GM12878 (cell line): ENCODE data around the gene MGAT5. TPM values are rescaled to one million over a fixed set of nuclear protein-coding genes. Genes with fewer than 3 reads are reported as not detected.

Experiments used
- BHLHE40 ChIP-seq, 2 experiments: fragments of 450-650 bp in 1 of 2; IDR thresholded peaks; 2 replicates each; pipeline ENCODE4 v1.6.1; 2011 to 2017; ENCODE audit warnings: low read depth in 2 of 2, borderline replicate concordance in 1 of 2, improper control_type of control experiment in 1 of 2, low read length in 1 of 2, mild to moderate bottlenecking in 1 of 2
- CEBPB ChIP-seq, 2 experiments: fragments of 150-350 bp in 1 of 2; IDR thresholded peaks; 2 replicates each; pipeline ENCODE4 v1.6.1; 2012 to 2014; ENCODE audit warnings: low read depth in 2 of 2, low read length in 2 of 2, borderline replicate concordance in 1 of 2, inconsistent platforms in 1 of 2
- CREM ChIP-seq: IDR thresholded peaks from 2 replicates; pipeline ENCODE4 v1.6.1; 2014; ENCODE audit warnings: antibody characterized with exemption, low read depth
- EP300 ChIP-seq, 2 experiments: fragments of 150-350 bp in 1 of 2; IDR thresholded peaks; 2 replicates each; pipeline ENCODE4 v1.6.1; 2011 to 2012; ENCODE audit warnings: low read depth in 2 of 2, low read length in 2 of 2, borderline replicate concordance in 1 of 2, improper control_type of control experiment in 1 of 2, inconsistent platforms in 1 of 2; ENCODE audit not compliant: control insufficient read depth in 1 of 2
- EZH2 ChIP-seq: IDR thresholded peaks from 2 replicates; pipeline ENCODE4 v1.6.1; 2012; ENCODE audit warnings: low read depth, mild to moderate bottlenecking, control low read depth, inconsistent platforms, low read length, borderline replicate concordance; ENCODE audit not compliant: control insufficient read depth
- FOS ChIP-seq: IDR thresholded peaks from 3 replicates; pipeline ENCODE4 v1.6.1; 2011; ENCODE audit warnings: borderline replicate concordance; ENCODE audit not compliant: insufficient read length; ENCODE audit errors: extremely low read depth
- HDAC6 ChIP-seq: fragments of 200-600 bp; sonication (generic); IDR thresholded peaks from one replicate; pipeline ENCODE4 v1.8.0; 2017; ENCODE audit warnings: antibody characterized with exemption; ENCODE audit not compliant: unreplicated experiment
- JUNB ChIP-seq: IDR thresholded peaks from 2 replicates; pipeline ENCODE4 v1.6.1; 2016; ENCODE audit warnings: antibody characterized with exemption, mild to moderate bottlenecking
- LARP7 ChIP-seq: fragments of 450-650 bp; IDR thresholded peaks from 2 replicates; pipeline ENCODE4 v1.6.1; 2017; ENCODE audit warnings: mild to moderate bottlenecking
- NFIC ChIP-seq: IDR thresholded peaks from 2 replicates; pipeline ENCODE4 v1.6.1; 2012; ENCODE audit warnings: low read depth, mild to moderate bottlenecking, inconsistent platforms, low read length, moderate library complexity
- NR2F1 ChIP-seq: fragments of 450-650 bp; conservative IDR thresholded peaks from 2 replicates; pipeline ENCODE4 v1.6.1; 2017; ENCODE audit warnings: mild to moderate bottlenecking
- PAX5 ChIP-seq: IDR thresholded peaks from 2 replicates; pipeline ENCODE4 v1.6.1; 2011; ENCODE audit warnings: low read depth, low read length, borderline replicate concordance
- STAT3 ChIP-seq: IDR thresholded peaks from 2 replicates; pipeline ENCODE4 v1.6.1; 2011; ENCODE audit warnings: low read depth, low read length, improper control_type of control experiment
- TCF3 ChIP-seq: IDR thresholded peaks from 2 replicates; pipeline ENCODE4 v1.6.1; 2012; ENCODE audit warnings: low read depth, mild to moderate bottlenecking, low read length, borderline replicate concordance; ENCODE audit not compliant: insufficient read depth
- TCF7 ChIP-seq: IDR thresholded peaks from 2 replicates; pipeline ENCODE4 v1.6.1; 2014; ENCODE audit warnings: antibody characterized with exemption, borderline replicate concordance
- ZBTB33 ChIP-seq: fragments of 450-650 bp; IDR thresholded peaks from 2 replicates; pipeline ENCODE4 v1.6.1; 2017; ENCODE audit warnings: mild to moderate bottlenecking
- polyA plus RNA-seq, 11 experiments: library from polyadenylated mRNA; depleted of rRNA in 4 of 11; unstranded in 6 of 11; stranded (reverse) in 5 of 11; fragments of >200 nt; fragmentation: Nextera tagmentation in 4 of 11; fragmentation: Illumina TruSeq in 1 of 11; extraction: Ambion mirVana in 4 of 11; extraction: Trizol in 1 of 11; gene quantifications; 1 replicate in 1 of 11; 2 replicates in 10 of 11; pipeline versions ENCODE4 v1.2.1 to v1.2.3, GENCODE V29; 2011 to 2016; ENCODE audit warnings: inconsistent platforms in 2 of 11, missing spikeins in 2 of 11, low read depth in 1 of 11
- total RNA-seq, 4 experiments: library from RNA; depleted of rRNA in 3 of 4; stranded (reverse); fragments of >200 nt in 3 of 4; fragmentation: Illumina TruSeq in 1 of 4; extraction: Trizol in 1 of 4; gene quantifications; 2 replicates each; pipeline versions ENCODE4 v1.2.1 to v1.2.3, GENCODE V29; 2013 to 2021
- TF ChIP-seq, protein P1 (sequence below): fragments of 450-650 bp; IDR thresholded peaks from 2 replicates; pipeline ENCODE4 v1.6.1; 2017; ENCODE audit warnings: mild to moderate bottlenecking, low read depth, inconsistent platforms; ENCODE audit not compliant: poor library complexity, severe bottlenecking
- TF ChIP-seq, protein P2 (sequence below): IDR thresholded peaks from 2 replicates; pipeline ENCODE4 v1.6.1; 2012; ENCODE audit warnings: low read length, inconsistent platforms

Gene MGAT5
- total and polyA plus RNA-seq, 10 of the 15 experiments (the other 5 are each of a cell fraction or from before 2014, with no cell fraction given) = 4.9 to 104 (median 36.2) TPM

GRCh38 chr2:134253117-134253704, 661 bp upstream of the MGAT5 start (continued):
- TF ChIP-seq EZH2 = no peak
- peak; percentile 61 to 72; a peak in 3 of 4 replicates for TF ChIP-seq EP300 (IDR thresholded peaks at IDR 0.05; ENCODE audit: borderline replicate concordance in 1 of 2, control insufficient read depth in 1 of 2, low read depth in 2 of 2, low read length in 2 of 2)
- peak; percentile 92 for TF ChIP-seq NFIC
- peak; percentile 51; the same call in 1 of the 2 replicates for TF ChIP-seq TCF7
- TF ChIP-seq, protein P1, sequence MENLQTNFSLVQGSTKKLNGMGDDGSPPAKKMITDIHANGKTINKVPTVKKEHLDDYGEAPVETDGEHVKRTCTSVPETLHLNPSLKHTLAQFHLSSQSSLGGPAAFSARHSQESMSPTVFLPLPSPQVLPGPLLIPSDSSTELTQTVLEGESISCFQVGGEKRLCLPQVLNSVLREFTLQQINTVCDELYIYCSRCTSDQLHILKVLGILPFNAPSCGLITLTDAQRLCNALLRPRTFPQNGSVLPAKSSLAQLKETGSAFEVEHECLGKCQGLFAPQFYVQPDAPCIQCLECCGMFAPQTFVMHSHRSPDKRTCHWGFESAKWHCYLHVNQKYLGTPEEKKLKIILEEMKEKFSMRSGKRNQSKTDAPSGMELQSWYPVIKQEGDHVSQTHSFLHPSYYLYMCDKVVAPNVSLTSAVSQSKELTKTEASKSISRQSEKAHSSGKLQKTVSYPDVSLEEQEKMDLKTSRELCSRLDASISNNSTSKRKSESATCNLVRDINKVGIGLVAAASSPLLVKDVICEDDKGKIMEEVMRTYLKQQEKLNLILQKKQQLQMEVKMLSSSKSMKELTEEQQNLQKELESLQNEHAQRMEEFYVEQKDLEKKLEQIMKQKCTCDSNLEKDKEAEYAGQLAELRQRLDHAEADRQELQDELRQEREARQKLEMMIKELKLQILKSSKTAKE = no peak
- TF ChIP-seq, protein P2, sequence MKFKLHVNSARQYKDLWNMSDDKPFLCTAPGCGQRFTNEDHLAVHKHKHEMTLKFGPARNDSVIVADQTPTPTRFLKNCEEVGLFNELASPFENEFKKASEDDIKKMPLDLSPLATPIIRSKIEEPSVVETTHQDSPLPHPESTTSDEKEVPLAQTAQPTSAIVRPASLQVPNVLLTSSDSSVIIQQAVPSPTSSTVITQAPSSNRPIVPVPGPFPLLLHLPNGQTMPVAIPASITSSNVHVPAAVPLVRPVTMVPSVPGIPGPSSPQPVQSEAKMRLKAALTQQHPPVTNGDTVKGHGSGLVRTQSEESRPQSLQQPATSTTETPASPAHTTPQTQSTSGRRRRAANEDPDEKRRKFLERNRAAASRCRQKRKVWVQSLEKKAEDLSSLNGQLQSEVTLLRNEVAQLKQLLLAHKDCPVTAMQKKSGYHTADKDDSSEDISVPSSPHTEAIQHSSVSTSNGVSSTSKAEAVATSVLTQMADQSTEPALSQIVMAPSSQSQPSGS = peak; percentile 90
- peak; percentile 92 for TF ChIP-seq JUNB
- TF ChIP-seq TCF3 = peak; percentile 98
- no peak for TF ChIP-seq FOS
- TF ChIP-seq PAX5 = peak; percentile 84; the same call in 1 of the 2 replicates
- peak; percentile 45; the same call in 1 of the 2 replicates for TF ChIP-seq NR2F1
- no peak for TF ChIP-seq LARP7
- peak; percentile 76 for TF ChIP-seq CREM
- peak; percentile 38 to 57; a peak in 2 of 4 replicates for TF ChIP-seq BHLHE40 (IDR thresholded peaks at IDR 0.05; ENCODE audit: borderline replicate concordance in 1 of 2, low read depth in 2 of 2, low read length in 1 of 2)
- no peak for TF ChIP-seq STAT3
- no peak for TF ChIP-seq ZBTB33
- no peak for TF ChIP-seq HDAC6
- no peak for TF ChIP-seq CEBPB (IDR thresholded peaks at IDR 0.05; ENCODE audit: borderline replicate concordance in 1 of 2, low read depth in 2 of 2, low read length in 2 of 2)
